H7 (cell line): ENCODE data around the gene GHRHR. TPM values are rescaled to one million over a fixed set of nuclear protein-coding genes. Genes with fewer than 3 reads are reported as not detected.

ENCODE experiments used
- total RNA-seq: library from RNA; depleted of rRNA; stranded (reverse); fragments of >200 nt; shearing (Covaris generic); gene quantifications from 2 replicates; pipeline ENCODE4 v1.2.3, GENCODE V29; 2014; rRNA removed

The GHRHR gene
- total RNA-seq, 1 experiment from 2014 or later: 1.9 TPM

Other genes with a start within 250 kb of the GHRHR start
- gene INMT, start 211.8 kb upstream of the GHRHR start, total RNA-seq: 1.0 and 3.9 TPM in 2 replicates
- gene MINDY4, start 192.5 kb upstream of the GHRHR start, total RNA-seq: 1.4 and 2.0 TPM in 2 replicates
- gene AQP1, start 52.1 kb upstream of the GHRHR start, total RNA-seq: 0.26 TPM in 1 of 2 replicates, not detected in the other
- 1.8 TPM in 2 replicates for gene ADCYAP1R1, start 88.4 kb downstream of the GHRHR start, total RNA-seq